Caco-2 (cell line): ENCODE data around the gene ZBTB38. TPM values are rescaled to one million over a fixed set of nuclear protein-coding genes. Genes with fewer than 3 reads are reported as not detected.

Source experiments
- BruUV-seq: library from RNA; stranded (reverse); fragments of 400-500 nt; replicated peaks from 2 replicates; lab custom pipeline; 2021; lab: Mats Ljungman, UMichigan
- CTCF ChIA-PET: fragments of 300-600 bp; sonication (Branson Sonifier 250); formaldehyde crosslinking; loops from one replicate; lab custom pipeline; 2022; ENCODE audit warnings: antibody characterized with exemption; lab: Charles Lee
- POLR2A ChIA-PET: fragments of 300-600 bp; sonication (Branson Sonifier 250); formaldehyde crosslinking; loops from one replicate; lab custom pipeline; 2022; ENCODE audit warnings: antibody characterized with exemption; lab: Charles Lee
- DNase-seq, 2 experiments: peaks; one replicate each; pipeline versions ENCODE4 v3.0.0 to v3.0.0-alpha.2; 2020 to 2022
- H3K27me3 ChIP-seq: replicated peaks from 2 replicates; pipeline ENCODE4 v1.6.0; 2011; ENCODE audit warnings: low read length; ENCODE audit not compliant: control insufficient read depth, insufficient read depth
- H3K36me3 ChIP-seq: 2 replicates; pipeline ENCODE4 v1.5.1; 2011; ENCODE audit warnings: low read length; ENCODE audit not compliant: control insufficient read depth, insufficient read depth
- H3K4me1 ChIP-seq: fragments of 250-450 bp; sonication (Bioruptor Pico); 2 replicates; pipeline ENCODE4 v1.5.1; 2020; ENCODE audit warnings: mild to moderate bottlenecking
- H3K4me3 ChIP-seq: 2 replicates; pipeline ENCODE4 v1.5.1; 2011; ENCODE audit warnings: low read depth, mild to moderate bottlenecking, control low read depth, low read length
- H3K9me3 ChIP-seq: fragments of 250-450 bp; sonication (Bioruptor Pico); 2 replicates; pipeline ENCODE4 v1.5.1; 2020; ENCODE audit warnings: mild to moderate bottlenecking, moderate library complexity
- H3K27ac Mint-ChIP-seq: one replicate; pipeline ENCODE4 v1.8.0; 2022; ENCODE audit warnings: mixed read lengths; ENCODE audit not compliant: unreplicated experiment
- H3K27me3 Mint-ChIP-seq: one replicate; pipeline ENCODE4 v1.8.0; 2022; ENCODE audit warnings: mixed read lengths; ENCODE audit not compliant: insufficient read depth, unreplicated experiment
- H3K36me3 Mint-ChIP-seq: one replicate; pipeline ENCODE4 v1.8.0; 2022; ENCODE audit warnings: mild to moderate bottlenecking, mixed read lengths; ENCODE audit not compliant: insufficient read depth, unreplicated experiment
- H3K4me1 Mint-ChIP-seq: one replicate; pipeline ENCODE4 v1.8.0; 2022; ENCODE audit warnings: low read depth, mixed read lengths; ENCODE audit not compliant: unreplicated experiment
- H3K4me3 Mint-ChIP-seq: one replicate; pipeline ENCODE4 v1.8.0; 2022; ENCODE audit warnings: mild to moderate bottlenecking, moderate library complexity, mixed read lengths; ENCODE audit not compliant: unreplicated experiment
- H3K9me3 Mint-ChIP-seq: one replicate; pipeline ENCODE4 v1.8.0; 2022; ENCODE audit warnings: mixed read lengths; ENCODE audit not compliant: unreplicated experiment
- CTCF ChIP-seq, 2 experiments: fragments of 200-600 bp in 1 of 2; IDR thresholded peaks; 1 replicate in 1 of 2; 2 replicates in 1 of 2; pipeline versions ENCODE4 v1.5.1 to v1.8.0; 2011 to 2022; ENCODE audit warnings: antibody characterized with exemption in 1 of 2, control low read depth in 1 of 2, inconsistent platforms in 1 of 2, low read depth in 1 of 2, low read length in 1 of 2, mild to moderate bottlenecking in 1 of 2, moderate library complexity in 1 of 2; ENCODE audit not compliant: insufficient read depth in 1 of 2, severe bottlenecking in 1 of 2, unreplicated experiment in 1 of 2
- intact Hi-C: fragments of 100-400 bp; cut with micrococcal nuclease; formaldehyde crosslinking; loops from one replicate; pipeline ENCODE4 v1.10.0; 2022; ENCODE audit not compliant: unreplicated experiment
- total RNA-seq: library from RNA; stranded (reverse); gene quantifications from 2 replicates; pipeline ENCODE4 v1.2.3, GENCODE V29; 2022

ZBTB38 gene
- total RNA-seq, 1 experiment from 2014 or later, result 74.1 TPM

DNA sequence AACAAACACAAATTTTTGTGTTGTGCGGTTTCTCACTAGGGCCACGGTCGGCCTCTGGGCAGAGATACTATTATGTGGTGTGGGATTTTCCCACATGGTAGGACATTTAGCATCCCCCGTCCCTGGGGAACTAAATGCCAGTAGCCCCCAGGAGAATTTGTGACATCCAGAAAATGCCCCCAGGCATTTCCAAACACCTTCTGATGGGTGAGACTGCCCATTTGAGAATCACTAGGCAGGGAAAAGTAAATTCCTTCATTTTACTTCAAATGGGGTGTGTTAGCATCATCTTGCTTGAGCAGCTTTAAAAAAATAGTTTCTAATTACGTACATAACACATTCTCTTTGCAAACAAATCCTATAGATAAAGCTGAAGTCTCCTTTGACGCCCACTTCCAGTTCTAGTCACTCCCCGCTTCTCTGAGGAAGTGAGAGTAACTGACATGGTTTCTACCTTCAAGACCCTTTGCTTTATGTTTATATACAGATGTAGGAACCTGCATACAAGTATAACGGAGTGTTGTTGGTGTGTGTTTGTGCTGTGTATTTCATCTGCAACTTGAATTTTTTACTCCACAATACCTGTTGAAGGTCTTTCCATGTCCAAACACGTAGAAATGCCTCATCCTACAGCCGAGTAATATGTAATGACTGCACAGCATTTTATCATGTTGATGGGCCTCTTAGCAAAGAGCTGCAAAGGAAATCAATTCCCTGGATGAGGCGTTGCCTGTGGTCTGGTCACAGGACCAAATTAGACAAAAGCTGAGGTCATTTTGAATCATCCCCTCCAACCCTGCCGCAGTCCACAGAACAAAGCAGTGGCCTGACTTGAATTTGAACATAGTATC, 31.4 kb upstream of the ZBTB38 start:
- Mint-ChIP-seq H3K36me3 (no peaks in the 10 kb centered on the region), H3K9me3 (peaks cover 20% of the 10 kb centered on the region), H3K27ac (no peak overlapping the region), H3K27me3 (no peaks in the 10 kb centered on the region), H3K4me1 (peaks cover 17% of the 10 kb centered on the region), H3K4me3 (no peak overlapping the region)
- no TSS peak for BruUV-seq
- ChIA-PET CTCF (no interaction called here), POLR2A (no interaction called here)
- no peak for TF ChIP-seq CTCF (IDR thresholded peaks at IDR 0.05; ENCODE audit: insufficient read depth in 1 of 2, low read depth in 1 of 2, low read length in 1 of 2, severe bottlenecking in 1 of 2, unreplicated experiment in 1 of 2)
- no peak for DNase-seq
- Histone ChIP-seq H3K36me3 (no peaks in the 10 kb centered on the region), H3K4me1 (peaks cover 29% of the 10 kb centered on the region), H3K4me3 (no peak overlapping the region), H3K27me3 (no peaks in the 10 kb centered on the region), H3K9me3 (no peaks in the 10 kb centered on the region)
- intact Hi-C loops, result no loop called here

GRCh38 chr3:141337523-141337854, 30.8 kb upstream of the ZBTB38 start:
- BruUV-seq, result no TSS peak
- CTCF ChIA-PET, result no interaction called here
- Histone ChIP-seq H3K9me3 (no peaks in the 10 kb centered on the region), H3K36me3 (no peaks in the 10 kb centered on the region), H3K27me3 (no peaks in the 10 kb centered on the region), H3K4me3 (no peak overlapping the region), H3K4me1 (peaks cover 23% of the 10 kb centered on the region)
- peaks cover 22% of the 10 kb centered on the region for H3K9me3 Mint-ChIP-seq
- no peaks in the 10 kb centered on the region for H3K27me3 Mint-ChIP-seq
- no peak for TF ChIP-seq CTCF (IDR thresholded peaks at IDR 0.05; ENCODE audit: insufficient read depth in 1 of 2, low read depth in 1 of 2, low read length in 1 of 2, severe bottlenecking in 1 of 2, unreplicated experiment in 1 of 2)
- DNase-seq, result no peak
- H3K4me3 Mint-ChIP-seq, result no peak overlapping the region
- intact Hi-C loops, result no loop called here
- H3K36me3 Mint-ChIP-seq, result no peaks in the 10 kb centered on the region
- no peak overlapping the region for H3K27ac Mint-ChIP-seq
- POLR2A ChIA-PET, result no interaction called here
- peaks cover 11% of the 10 kb centered on the region for H3K4me1 Mint-ChIP-seq

DNA sequence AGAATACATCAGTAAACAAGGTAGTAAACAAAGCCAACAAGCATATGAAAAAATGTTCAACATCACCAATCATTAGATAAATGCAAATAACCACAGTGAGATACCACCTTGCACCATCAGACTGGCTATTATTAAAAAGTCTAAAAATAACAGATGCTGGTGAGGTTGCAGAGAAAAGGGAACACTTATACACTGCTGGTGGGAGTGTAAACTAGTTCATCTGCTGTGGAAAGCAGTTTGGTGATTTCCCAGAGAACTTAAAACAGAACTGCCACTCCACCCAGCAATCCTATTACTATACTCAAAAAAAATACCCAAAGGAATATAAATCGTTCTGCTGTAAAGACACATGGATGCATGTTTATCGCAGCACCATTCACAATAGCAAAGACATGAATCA, 30.3 kb upstream of the ZBTB38 start:
- Histone ChIP-seq H3K4me1 (peaks cover 18% of the 10 kb centered on the region), H3K4me3 (no peak overlapping the region), H3K9me3 (no peaks in the 10 kb centered on the region), H3K27me3 (no peaks in the 10 kb centered on the region), H3K36me3 (no peaks in the 10 kb centered on the region)
- DNase-seq, result no peak
- Mint-ChIP-seq H3K36me3 (no peaks in the 10 kb centered on the region), H3K4me1 (peaks cover 6% of the 10 kb centered on the region), H3K9me3 (peaks cover 27% of the 10 kb centered on the region), H3K27me3 (no peaks in the 10 kb centered on the region), H3K27ac (no peak overlapping the region), H3K4me3 (no peak overlapping the region)
- intact Hi-C loops, result no loop called here
- ChIA-PET POLR2A (no interaction called here), CTCF (no interaction called here)
- no TSS peak for BruUV-seq
- no peak for TF ChIP-seq CTCF (IDR thresholded peaks at IDR 0.05; ENCODE audit: insufficient read depth in 1 of 2, low read depth in 1 of 2, low read length in 1 of 2, severe bottlenecking in 1 of 2, unreplicated experiment in 1 of 2)
